Measurements from ENCODE around the gene ZNF598.
"Not testable (repeated sequence)": the region's sequence is repeated elsewhere in the genome, so short reads cannot be mapped to it uniquely, and the experiment has no call there.

The ZNF598 gene

DNA sequence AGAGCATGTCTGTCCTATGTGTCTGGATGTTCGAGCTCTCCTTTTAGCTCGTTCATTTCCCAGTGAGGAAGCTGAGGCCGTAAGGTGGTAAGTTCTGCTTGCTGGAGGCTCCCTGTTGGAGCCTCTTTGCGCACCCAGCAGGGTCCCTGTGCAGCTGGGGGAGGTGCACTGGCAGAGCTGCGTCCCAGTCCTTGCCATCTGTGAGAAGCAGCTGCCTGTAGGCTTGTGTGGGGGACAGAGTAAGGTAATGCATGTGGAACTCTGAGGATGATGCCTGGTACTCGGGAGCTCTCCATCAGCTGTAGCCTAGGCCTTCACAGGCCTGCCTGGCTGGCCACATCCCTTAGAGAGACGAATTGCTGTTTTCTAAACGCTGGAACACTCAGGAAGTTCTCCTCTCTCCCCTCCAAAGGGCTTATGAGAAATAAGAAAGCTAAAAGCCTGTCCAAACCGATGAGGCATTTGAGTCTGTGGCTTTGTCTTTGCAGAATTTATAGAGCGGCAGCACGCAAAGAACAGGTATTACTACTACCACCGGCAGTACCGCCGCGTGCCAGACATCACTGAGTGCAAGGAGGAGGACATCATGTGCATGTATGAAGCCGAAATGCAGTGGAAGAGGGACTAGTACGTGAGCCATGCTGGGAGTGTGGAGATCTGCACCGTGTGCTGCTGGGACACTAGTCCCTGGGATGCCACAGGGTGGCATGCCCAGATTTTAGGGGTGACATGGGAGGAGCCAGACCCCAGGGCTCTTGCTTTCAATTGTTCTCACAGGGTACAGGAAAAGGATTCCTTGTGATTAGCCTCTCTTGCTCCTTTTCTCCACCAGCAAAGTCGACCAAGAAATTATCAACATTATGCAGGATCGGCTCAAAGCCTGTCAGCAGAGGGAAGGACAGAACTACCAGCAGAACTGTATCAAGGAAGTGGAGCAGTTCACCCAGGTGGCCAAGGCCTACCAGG is 48.7 kb downstream of the ZNF598 start:
- Histone ChIP-seq H3K9ac (ENCODE audit: insufficient read length, low read depth) (peak overlapping the region; percentile 100), H3K36me3 (ENCODE audit: insufficient read depth, insufficient read length, low read length) (peaks cover 43% of the 10 kb centered on the region), H3K4me1 (ENCODE audit: insufficient read depth, insufficient read length) (peaks cover 4% of the 10 kb centered on the region), H3K4me3 (ENCODE audit: insufficient read length, low read depth) (peak overlapping the region; percentile 99), H3K9me3 (ENCODE audit: insufficient read depth, low read length) (peaks cover 5% of the 10 kb centered on the region; the same call in 1 of the 2 replicates), H3K27me3 (ENCODE audit: insufficient read depth, insufficient read length) (no peaks in the 10 kb centered on the region)
- TF ChIP-seq YY1 (IDR thresholded peaks at IDR 0.05; ENCODE audit: insufficient read depth, insufficient read length) (no peak), ZNF274 (IDR thresholded peaks at IDR 0.05; ENCODE audit: low read depth, low read length) (no peak), SUZ12 (IDR thresholded peaks at IDR 0.05; ENCODE audit: extremely low read depth, insufficient read depth, insufficient read length) (no peak)
- DNase-seq (ENCODE audit: low read depth, low spot score), result peak; percentile 60

GRCh38 chr16:1959269-1960039 is 50.2 kb downstream of the ZNF598 start, which contains the start of gene NDUFB10:
NDUFB10 (plus strand) TSS chr16:1959538; CDS start chr16:1959625, 87 bp downstream.
- Histone ChIP-seq H3K9ac (ENCODE audit: insufficient read length, low read depth) (peak within 1 kb of the TSS; percentile 100), H3K36me3 (ENCODE audit: insufficient read depth, insufficient read length, low read length) (peaks cover 32% of the 10 kb centered on the region), H3K4me1 (ENCODE audit: insufficient read depth, insufficient read length) (peaks cover 8% of the 10 kb centered on the region), H3K27me3 (ENCODE audit: insufficient read depth, insufficient read length) (no peaks in the 10 kb centered on the region), H3K4me3 (ENCODE audit: insufficient read length, low read depth) (peak within 1 kb of the TSS; percentile 99), H3K9me3 (ENCODE audit: insufficient read depth, low read length) (peaks cover 5% of the 10 kb centered on the region; the same call in 1 of the 2 replicates)
- TF ChIP-seq ZNF274 (IDR thresholded peaks at IDR 0.05; ENCODE audit: low read depth, low read length) (no peak), YY1 (IDR thresholded peaks at IDR 0.05; ENCODE audit: insufficient read depth, insufficient read length) (peak; percentile 7), SUZ12 (IDR thresholded peaks at IDR 0.05; ENCODE audit: extremely low read depth, insufficient read depth, insufficient read length) (no peak)
- DNase-seq (ENCODE audit: low read depth, low spot score), result peak; percentile 89

DNA sequence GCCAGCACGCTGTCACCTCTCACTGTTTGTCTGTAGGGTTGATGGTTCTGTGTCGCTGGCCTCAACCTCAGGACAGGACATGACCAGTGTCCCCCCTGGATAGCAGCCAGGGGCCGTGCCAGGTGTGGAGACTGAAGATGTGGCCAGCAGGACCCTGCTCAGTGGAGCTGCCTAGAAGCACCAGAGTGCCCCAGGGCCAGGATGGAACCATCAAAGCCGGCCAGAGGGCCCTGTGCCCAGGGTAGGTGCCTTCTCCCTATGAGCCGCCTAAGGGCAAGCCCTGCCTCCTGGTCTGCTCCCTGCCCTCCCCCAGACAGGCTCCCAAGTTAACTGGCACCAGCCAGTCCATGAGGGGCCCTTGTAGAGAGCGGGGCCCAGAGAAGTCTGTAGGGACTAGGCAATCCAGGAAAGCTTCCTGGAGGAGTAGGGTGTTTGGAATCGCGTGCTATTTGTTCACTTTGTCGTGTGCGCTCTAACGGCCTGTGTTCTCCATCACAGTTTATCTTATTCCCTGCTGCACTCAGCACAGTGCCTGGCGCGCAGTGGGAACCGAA is 50.8 kb downstream of the ZNF598 start:
- H3K27me3 ChIP-seq (ENCODE audit: insufficient read depth, insufficient read length), result no peaks in the 10 kb centered on the region
- H3K36me3 ChIP-seq (ENCODE audit: insufficient read depth, insufficient read length, low read length), result peaks cover 26% of the 10 kb centered on the region
- H3K9me3 ChIP-seq (ENCODE audit: insufficient read depth, low read length), result peaks cover 5% of the 10 kb centered on the region; the same call in 1 of the 2 replicates
- H3K9ac ChIP-seq (ENCODE audit: insufficient read length, low read depth), result peak overlapping the region; percentile 79
- no peak for TF ChIP-seq YY1 (IDR thresholded peaks at IDR 0.05; ENCODE audit: insufficient read depth, insufficient read length)
- no peak for TF ChIP-seq ZNF274 (IDR thresholded peaks at IDR 0.05; ENCODE audit: low read depth, low read length)
- no peak for TF ChIP-seq SUZ12 (IDR thresholded peaks at IDR 0.05; ENCODE audit: extremely low read depth, insufficient read depth, insufficient read length)
- peak overlapping the region; percentile 99 for H3K4me3 ChIP-seq (ENCODE audit: insufficient read length, low read depth)
- H3K4me1 ChIP-seq (ENCODE audit: insufficient read depth, insufficient read length), result peaks cover 8% of the 10 kb centered on the region
- no peak for DNase-seq (ENCODE audit: low read depth, low spot score)

- not testable (repeated sequence) for DNase-seq (ENCODE audit: low read depth, low spot score); H3K9me3 ChIP-seq (ENCODE audit: insufficient read depth, low read length); H3K9ac ChIP-seq (ENCODE audit: insufficient read length, low read depth); H3K4me3 ChIP-seq (ENCODE audit: insufficient read length, low read depth); H3K27me3 ChIP-seq (ENCODE audit: insufficient read depth, insufficient read length); H3K4me1 ChIP-seq (ENCODE audit: insufficient read depth, insufficient read length)
- peaks cover 19% of the 10 kb centered on the region for H3K36me3 ChIP-seq (ENCODE audit: insufficient read depth, insufficient read length, low read length)
These were observed 51.5 kb downstream of the ZNF598 start for GRCh38 chr16:1958143-1958491.

GRCh38 chr16:1957434-1958142 is 52.0 kb downstream of the ZNF598 start:
- H3K9ac ChIP-seq (ENCODE audit: insufficient read length, low read depth); H3K27me3 ChIP-seq (ENCODE audit: insufficient read depth, insufficient read length); H3K9me3 ChIP-seq (ENCODE audit: insufficient read depth, low read length); DNase-seq (ENCODE audit: low read depth, low spot score); H3K4me3 ChIP-seq (ENCODE audit: insufficient read length, low read depth): not testable (repeated sequence)
- H3K36me3 ChIP-seq (ENCODE audit: insufficient read depth, insufficient read length, low read length), result peaks cover 14% of the 10 kb centered on the region
- peaks cover 11% of the 10 kb centered on the region for H3K4me1 ChIP-seq (ENCODE audit: insufficient read depth, insufficient read length)

DNA sequence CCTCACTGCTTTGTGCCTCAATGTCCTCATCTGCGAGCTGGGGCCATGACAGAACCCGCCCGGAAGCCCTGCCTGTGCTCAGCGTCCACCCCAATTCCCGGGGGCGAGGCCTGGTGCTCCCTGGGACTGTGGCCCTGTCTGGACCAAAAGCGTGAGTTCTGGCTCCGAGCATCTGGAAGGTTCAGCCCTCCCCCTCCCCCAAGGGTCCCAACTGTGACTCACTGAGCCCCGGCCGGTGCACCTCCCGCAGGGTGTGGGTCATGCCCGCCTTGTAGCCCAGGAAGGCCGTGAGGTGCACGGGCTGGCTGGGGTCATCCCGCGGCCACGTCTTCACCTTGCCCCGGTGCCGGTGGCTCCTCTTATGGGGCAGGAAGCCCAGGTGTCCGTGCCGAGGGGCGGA is 55.9 kb downstream of the ZNF598 start:
- Histone ChIP-seq H3K9ac (ENCODE audit: insufficient read length, low read depth) (peak overlapping the region; percentile 32), H3K9me3 (ENCODE audit: insufficient read depth, low read length) (peaks cover 5% of the 10 kb centered on the region; the same call in 1 of the 2 replicates), H3K27me3 (ENCODE audit: insufficient read depth, insufficient read length) (no peaks in the 10 kb centered on the region), H3K4me3 (ENCODE audit: insufficient read length, low read depth) (no peak overlapping the region), H3K4me1 (ENCODE audit: insufficient read depth, insufficient read length) (peaks cover 16% of the 10 kb centered on the region), H3K36me3 (ENCODE audit: insufficient read depth, insufficient read length, low read length) (no peaks in the 10 kb centered on the region)
- TF ChIP-seq SUZ12 (IDR thresholded peaks at IDR 0.05; ENCODE audit: extremely low read depth, insufficient read depth, insufficient read length) (no peak), YY1 (IDR thresholded peaks at IDR 0.05; ENCODE audit: insufficient read depth, insufficient read length) (no peak), ZNF274 (IDR thresholded peaks at IDR 0.05; ENCODE audit: low read depth, low read length) (no peak)
- no peak for DNase-seq (ENCODE audit: low read depth, low spot score)
